Fibroblast of the aortic adventitia (primary cell): ENCODE results near the gene ENTPD8. TPM values are rescaled to one million over a fixed set of nuclear protein-coding genes. Genes with fewer than 3 reads are reported as not detected.

Source experiments
- DNase-seq: peaks from one replicate; pipeline ENCODE4 v3.0.0-alpha.2; 2010; ENCODE audit warnings: low read depth
- H3K4me3 ChIP-seq: 2 replicates; pipeline ENCODE4 v1.5.1; 2011; ENCODE audit warnings: low read depth, mild to moderate bottlenecking, control low read depth, low read length, moderate library complexity
- total RNA-seq: library from RNA; depleted of rRNA; stranded (reverse); fragments of >200 nt; gene quantifications from 2 replicates; pipeline ENCODE4 v1.2.3, GENCODE V29; 2012; ENCODE audit warnings: low replicate concordance
- TF ChIP-seq, protein P1 (sequence below): IDR thresholded peaks from 2 replicates; pipeline ENCODE4 v1.5.1; 2011; ENCODE audit warnings: mild to moderate bottlenecking, low read length, control low read depth, inconsistent platforms; ENCODE audit not compliant: insufficient read depth

ENTPD8 gene
- total RNA-seq, 1 donor: not detected

DNA sequence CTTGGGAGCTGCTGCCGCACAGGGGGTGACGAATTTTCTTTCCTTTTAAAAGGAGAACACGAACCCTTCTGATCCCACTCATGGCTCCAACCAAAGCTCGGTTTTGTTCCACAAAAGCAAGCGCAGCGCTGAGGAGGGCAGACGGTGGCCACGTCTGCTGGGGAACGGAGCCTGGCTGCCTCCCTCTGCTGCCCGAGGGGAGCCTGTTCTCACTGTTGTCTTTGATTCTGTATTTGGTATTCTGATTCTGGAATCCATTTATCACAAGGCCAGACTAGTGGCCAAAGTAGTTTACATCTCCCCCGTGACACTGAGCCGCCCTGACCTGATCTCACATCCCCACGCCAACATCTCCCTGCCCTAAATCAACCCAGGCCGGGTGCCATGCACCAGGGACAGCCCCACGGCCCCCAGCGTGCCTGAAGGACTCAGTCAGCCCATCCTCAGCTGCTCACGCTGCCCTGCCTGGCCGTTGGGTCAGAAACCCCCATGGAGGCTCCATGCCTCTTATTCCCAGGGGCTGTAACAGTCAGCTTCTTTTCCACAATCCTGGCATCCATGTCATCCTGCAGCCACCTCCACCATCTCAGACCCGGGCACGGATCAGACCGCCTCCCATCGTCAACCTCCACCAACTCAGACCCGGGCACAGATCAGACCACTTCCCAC, 24.7 kb upstream of the ENTPD8 start:
- TF ChIP-seq, protein P1, sequence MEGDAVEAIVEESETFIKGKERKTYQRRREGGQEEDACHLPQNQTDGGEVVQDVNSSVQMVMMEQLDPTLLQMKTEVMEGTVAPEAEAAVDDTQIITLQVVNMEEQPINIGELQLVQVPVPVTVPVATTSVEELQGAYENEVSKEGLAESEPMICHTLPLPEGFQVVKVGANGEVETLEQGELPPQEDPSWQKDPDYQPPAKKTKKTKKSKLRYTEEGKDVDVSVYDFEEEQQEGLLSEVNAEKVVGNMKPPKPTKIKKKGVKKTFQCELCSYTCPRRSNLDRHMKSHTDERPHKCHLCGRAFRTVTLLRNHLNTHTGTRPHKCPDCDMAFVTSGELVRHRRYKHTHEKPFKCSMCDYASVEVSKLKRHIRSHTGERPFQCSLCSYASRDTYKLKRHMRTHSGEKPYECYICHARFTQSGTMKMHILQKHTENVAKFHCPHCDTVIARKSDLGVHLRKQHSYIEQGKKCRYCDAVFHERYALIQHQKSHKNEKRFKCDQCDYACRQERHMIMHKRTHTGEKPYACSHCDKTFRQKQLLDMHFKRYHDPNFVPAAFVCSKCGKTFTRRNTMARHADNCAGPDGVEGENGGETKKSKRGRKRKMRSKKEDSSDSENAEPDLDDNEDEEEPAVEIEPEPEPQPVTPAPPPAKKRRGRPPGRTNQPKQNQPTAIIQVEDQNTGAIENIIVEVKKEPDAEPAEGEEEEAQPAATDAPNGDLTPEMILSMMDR: no peak
- no peak for DNase-seq
- H3K4me3 ChIP-seq: no peak overlapping the region

DNA sequence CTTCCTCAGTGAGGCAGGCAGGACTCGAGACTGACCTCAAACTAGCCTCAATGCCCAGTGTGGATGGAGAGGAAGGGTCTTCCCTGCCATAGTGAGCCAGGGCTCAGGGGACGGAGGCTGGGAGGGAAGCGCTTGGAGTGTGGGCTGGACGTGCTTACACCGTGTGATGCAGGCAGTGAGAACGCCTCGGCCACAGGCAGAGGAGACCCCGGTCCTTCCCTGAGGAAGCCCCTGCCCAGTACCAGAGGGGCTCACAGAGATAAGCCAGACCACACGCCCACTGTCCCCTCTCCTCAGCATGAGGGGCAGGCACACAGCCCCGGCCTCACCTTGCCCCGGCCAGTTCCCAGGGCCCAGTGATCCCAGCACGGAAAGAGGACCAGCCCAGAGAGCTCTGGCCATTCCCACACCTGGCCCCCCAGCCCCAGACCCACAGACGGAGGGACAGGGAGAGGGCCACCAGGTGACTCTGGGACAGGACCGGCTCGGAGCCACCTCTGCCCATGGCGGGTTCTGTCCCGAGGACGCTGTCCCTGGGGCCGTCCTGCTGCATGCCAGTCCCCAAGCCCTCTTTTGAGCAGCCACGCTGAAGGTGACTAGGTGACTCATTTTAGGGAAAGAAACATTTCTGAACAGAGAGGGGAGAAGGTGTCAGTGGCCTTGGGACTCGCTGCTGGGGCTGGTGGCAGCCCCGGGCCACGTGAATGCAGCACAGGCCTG, 24.0 kb upstream of the ENTPD8 start:
- TF ChIP-seq, protein P1: no peak
- DNase-seq: no peak
- H3K4me3 ChIP-seq: no peak overlapping the region

DNA sequence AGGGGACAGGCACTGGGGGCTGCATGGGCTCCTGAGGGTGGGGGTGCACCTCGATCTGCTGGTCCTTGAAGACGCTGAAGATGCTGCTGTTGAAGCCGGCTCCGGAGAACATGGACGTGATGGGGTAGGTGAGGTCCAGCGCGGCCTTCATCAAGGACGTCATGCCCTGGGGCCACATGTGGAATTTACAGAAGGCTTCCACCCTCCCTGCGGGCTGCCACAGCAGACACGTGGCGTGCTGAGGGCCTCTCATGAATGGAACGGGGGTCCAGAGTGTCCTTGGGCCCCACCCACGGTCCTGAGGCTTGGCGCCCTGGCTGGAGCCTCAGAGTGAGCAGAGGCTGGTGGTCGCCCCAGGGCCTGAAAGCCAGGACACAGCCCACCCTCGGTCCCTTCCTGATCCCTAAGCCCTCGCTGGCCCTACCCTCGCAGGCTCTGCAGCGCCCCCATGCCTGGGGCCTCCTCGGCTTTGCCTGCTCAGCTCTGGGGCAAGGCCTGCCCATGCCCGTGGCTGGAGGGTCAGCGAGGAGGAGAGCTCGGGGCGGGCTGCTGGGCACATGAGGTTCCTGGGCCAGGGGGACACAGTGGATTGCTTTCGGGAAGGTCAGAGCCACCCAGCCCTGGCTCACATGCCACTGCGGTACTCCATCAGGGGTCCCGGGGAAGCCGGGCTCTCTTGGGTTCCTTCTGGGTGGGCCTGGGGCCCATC, 23.3 kb upstream of the ENTPD8 start:
- no peak for DNase-seq
- TF ChIP-seq, protein P1: no peak
- no peak overlapping the region for H3K4me3 ChIP-seq

DNA sequence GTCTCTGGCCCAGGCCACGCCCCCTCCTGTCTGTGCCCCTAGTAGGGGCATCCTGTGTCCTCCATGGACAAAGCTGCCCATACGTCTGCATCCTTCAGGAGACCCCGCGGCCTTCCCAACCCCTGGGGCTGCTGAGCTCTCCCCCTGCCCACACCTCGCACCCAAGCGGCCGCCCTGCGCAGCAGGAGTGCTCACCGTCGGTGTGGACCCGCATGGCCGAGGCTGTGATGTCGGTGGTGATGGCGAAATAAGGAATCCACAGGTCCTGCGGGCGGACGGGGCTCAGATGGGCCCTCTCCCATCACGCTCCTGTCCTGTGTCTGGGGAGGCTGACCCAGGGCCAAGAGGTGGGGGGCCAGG, 22.8 kb upstream of the ENTPD8 start:
- no peak overlapping the region for H3K4me3 ChIP-seq
- TF ChIP-seq, protein P1: no peak
- DNase-seq: no peak

DNA sequence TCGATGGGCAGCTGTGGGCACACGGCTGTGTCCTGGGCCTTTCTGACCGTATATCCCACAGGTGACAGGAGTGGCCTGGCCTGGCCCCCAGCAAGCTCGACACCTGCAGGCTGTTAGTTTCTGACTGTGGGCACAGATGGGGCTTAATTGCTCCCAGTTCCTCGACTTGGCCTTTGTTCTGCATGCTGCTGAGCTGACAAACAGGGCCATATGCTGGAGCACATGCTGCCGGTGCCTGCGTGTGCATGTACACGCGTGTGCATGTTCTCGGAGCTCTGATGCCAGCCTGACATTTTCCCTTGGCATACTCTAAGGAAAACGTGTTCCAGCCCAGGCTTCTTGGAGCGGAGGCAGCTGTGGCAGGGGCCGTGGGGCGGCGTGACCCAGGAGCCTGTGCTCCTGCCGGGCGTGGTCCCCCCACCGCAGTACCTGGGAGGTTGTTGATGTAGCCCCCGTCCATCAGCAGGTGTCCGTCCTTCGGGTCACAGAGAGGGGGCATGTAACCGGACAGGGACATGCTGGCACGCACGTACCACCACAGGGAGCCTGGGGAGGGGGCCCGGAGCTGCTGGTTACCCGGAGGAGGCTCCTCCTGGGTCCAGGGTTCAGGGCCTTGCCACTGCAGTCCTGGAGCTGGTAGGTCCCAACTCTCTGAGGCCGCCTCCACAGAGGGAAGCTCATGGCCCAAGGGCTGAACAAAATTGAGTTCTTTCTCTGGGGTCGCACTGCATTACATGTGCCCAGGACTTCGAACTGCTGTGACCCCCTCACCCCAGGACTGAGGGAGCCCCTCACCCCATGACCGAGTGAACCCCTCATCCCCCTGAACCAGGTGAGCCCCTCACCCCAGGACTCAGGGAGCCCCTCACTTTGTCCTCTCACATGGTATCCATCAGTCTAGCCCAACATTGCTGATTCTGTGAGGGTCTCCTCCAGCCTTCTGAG, 22.1 kb upstream of the ENTPD8 start:
- TF ChIP-seq, protein P1: no peak
- DNase-seq: no peak
- no peak overlapping the region for H3K4me3 ChIP-seq

DNA sequence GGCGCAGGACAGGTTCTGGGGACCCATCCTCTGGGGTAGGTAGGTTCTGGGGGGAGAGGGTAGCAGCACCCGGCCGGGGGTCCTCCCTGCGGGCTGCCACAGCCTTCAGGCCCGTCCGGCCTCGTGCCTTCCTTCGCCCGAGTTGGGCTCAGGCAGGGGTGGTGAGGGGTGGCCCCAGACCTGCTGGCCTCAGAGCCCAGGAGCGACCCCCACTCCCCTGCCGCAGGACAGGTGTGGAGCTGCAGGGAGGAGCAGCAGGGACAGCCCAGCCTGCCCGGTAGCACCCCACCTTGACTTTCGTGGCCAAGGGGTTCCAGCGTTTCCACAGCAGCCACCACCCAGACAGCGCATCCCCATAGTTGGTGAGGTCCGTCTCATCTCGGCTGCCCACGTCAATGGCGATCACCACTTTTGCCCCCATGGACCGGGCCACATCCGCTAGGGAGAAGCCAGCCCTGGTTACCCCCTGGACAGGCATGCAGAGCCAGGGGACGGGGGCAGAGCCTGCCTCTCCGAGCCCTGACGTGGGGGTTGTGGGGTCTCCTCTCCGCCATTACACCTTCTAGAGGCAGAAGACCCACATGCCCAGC, 21.3 kb upstream of the ENTPD8 start:
- H3K4me3 ChIP-seq: no peak overlapping the region
- TF ChIP-seq, protein P1: no peak
- no peak for DNase-seq
